HEK293 (cell line): ENCODE measurements around the gene PRAC2.

ENCODE experiments used
- CTCF ChIA-PET: fragments of 350-600 bp; formaldehyde crosslinking; extraction: SDS; loops from one replicate; lab custom pipeline; 2021; ENCODE audit warnings: antibody characterized with exemption; lab: Yijun Ruan, JAX
- POLR2A ChIA-PET: fragments of 300-600 bp; formaldehyde crosslinking; extraction: SDS; loops from one replicate; lab custom pipeline; 2020; ENCODE audit warnings: antibody characterized with exemption, inconsistent platforms; lab: Yijun Ruan, JAX
- H3K27ac ChIP-seq: fragments of 200-500 bp; sonication (Bioruptor generic); 2 replicates; pipeline ENCODE4 v1.5.1; 2014; ENCODE audit warnings: low read depth, low read length, control low read depth, inconsistent platforms; ENCODE audit errors: extremely low read depth
- H3K36me3 ChIP-seq, 2 experiments: fragments of 200-500 bp in 1 of 2; sonication (Bioruptor generic) in 1 of 2; 1 replicate in 1 of 2; 2 replicates in 1 of 2; pipeline ENCODE4 v1.5.1; 2014 to 2017; ENCODE audit warnings: inconsistent platforms in 2 of 2, low read length in 2 of 2; ENCODE audit not compliant: control insufficient read depth in 2 of 2, insufficient read depth in 1 of 2
- H3K4me1 ChIP-seq: fragments of 200-500 bp; sonication (Bioruptor generic); 2 replicates; pipeline ENCODE4 v1.5.1; 2014; ENCODE audit warnings: mild to moderate bottlenecking, low read length, inconsistent platforms; ENCODE audit not compliant: control insufficient read depth, insufficient read depth
- H3K4me3 ChIP-seq: 2 replicates; pipeline ENCODE4 v1.5.1; 2011; ENCODE audit warnings: low read depth, mild to moderate bottlenecking, control low read depth, low read length, moderate library complexity
- H3K9me3 ChIP-seq: fragments of 200-500 bp; sonication (Bioruptor generic); 2 replicates; pipeline ENCODE4 v1.5.1; 2014; ENCODE audit warnings: low read depth, low read length, inconsistent platforms; ENCODE audit not compliant: control insufficient read depth, insufficient read depth
- GLIS1 ChIP-seq: fragments of 450-650 bp; formaldehyde crosslinking; IDR thresholded peaks from 2 replicates; pipeline ENCODE4 v1.5.1; 2016; ENCODE audit warnings: missing biosample characterization, missing genetic modification characterization
- KLF1 ChIP-seq: fragments of 450-650 bp; formaldehyde crosslinking; IDR thresholded peaks from 2 replicates; pipeline ENCODE4 v1.5.1; 2016; ENCODE audit warnings: missing biosample characterization, missing genetic modification characterization
- PRDM10 ChIP-seq: fragments of 450-650 bp; formaldehyde crosslinking; IDR thresholded peaks from 2 replicates; pipeline ENCODE4 v1.5.1; 2016; ENCODE audit warnings: missing biosample characterization, missing genetic modification characterization
- PRDM6 ChIP-seq: fragments of 450-650 bp; formaldehyde crosslinking; IDR thresholded peaks from 2 replicates; pipeline ENCODE4 v1.5.1; 2017; ENCODE audit warnings: missing biosample characterization, missing genetic modification characterization
- ZFHX2 ChIP-seq: fragments of 450-650 bp; formaldehyde crosslinking; conservative IDR thresholded peaks from 2 replicates; pipeline ENCODE4 v1.5.1; 2016; ENCODE audit warnings: missing biosample characterization, missing genetic modification characterization
- ZNF18 ChIP-seq: fragments of 450-650 bp; formaldehyde crosslinking; IDR thresholded peaks from 2 replicates; pipeline ENCODE4 v1.5.1; 2016; ENCODE audit warnings: missing biosample characterization, missing genetic modification characterization
- ZNF416 ChIP-seq: fragments of 450-650 bp; formaldehyde crosslinking; IDR thresholded peaks from 2 replicates; pipeline ENCODE4 v1.5.1; 2016; ENCODE audit warnings: missing biosample characterization, missing genetic modification characterization
- ZNF645 ChIP-seq: fragments of 450-650 bp; formaldehyde crosslinking; IDR thresholded peaks from 2 replicates; pipeline ENCODE4; 2016; ENCODE audit warnings: missing biosample characterization, missing genetic modification characterization

PRAC2 gene

GRCh38 chr17:48770954-48771353, 48.0 kb downstream of the PRAC2 start:
- ChIA-PET POLR2A (no interaction called here), CTCF (interaction anchor here (0.6 to 2.0 kb wide), 3 partner anchors 34 to 891 kb away, joined by 3 to 7 read pairs (median 4); no protein-coding TSS in a partner anchor)
- H3K4me3 ChIP-seq, result no peak overlapping the region
- peak; percentile 79 for TF ChIP-seq GLIS1 (tag by site-specific recombination)
- TF ChIP-seq PRDM10 (tag by site-specific recombination), result peak; percentile 52; the same call in 1 of the 2 replicates
- TF ChIP-seq ZNF18 (tag by site-specific recombination), result 0 out of 2 replicates have a peak, but pooled peaks have one; percentile 16
- TF ChIP-seq ZFHX2 (tag by site-specific recombination), result peak; percentile 47; the same call in 1 of the 2 replicates
- TF ChIP-seq ZNF645 (tag by site-specific recombination), result no peak
- peak; percentile 13; the same call in 1 of the 2 replicates for TF ChIP-seq PRDM6 (tag by site-specific recombination)
- H3K27ac ChIP-seq, result no peak overlapping the region
- H3K4me1 ChIP-seq, result no peaks in the 10 kb centered on the region
- no peaks in the 10 kb centered on the region for H3K9me3 ChIP-seq
- H3K36me3 ChIP-seq, result no peaks in the 10 kb centered on the region

- Histone ChIP-seq H3K36me3 (no peaks in the 10 kb centered on the region), H3K4me3 (no peak overlapping the region)
- CTCF ChIA-PET, result interaction anchor here (1.2 to 1.4 kb wide), 2 partner anchors 18 to 106 kb away, joined by 3 read pairs; no protein-coding TSS in a partner anchor
- peak; percentile 36; the same call in 1 of the 2 replicates for TF ChIP-seq KLF1
- TF ChIP-seq ZNF416 (tag by site-specific recombination), result no peak
- TF ChIP-seq, all 188 proteins: peak for 1
- Histone ChIP-seq H3K4me1 (no peaks in the 10 kb centered on the region), H3K9me3 (no peaks in the 10 kb centered on the region), H3K27ac (no peak overlapping the region)
- POLR2A ChIA-PET, result no interaction called here
Observed at GRCh38 chr17:48773245-48773644, 50.3 kb downstream of the PRAC2 start.
